ENCODE measurements around the gene MCM7. TPM values are rescaled to one million over a fixed set of nuclear protein-coding genes. Genes with fewer than 3 reads are reported as not detected.
A peak's percentile ranks its signal among the peaks of the same experiment; 100 is the strongest.
"Not testable (repeated sequence)": the region's sequence is repeated elsewhere in the genome, so short reads cannot be mapped to it uniquely, and the experiment has no call there.

MCM7 gene
- total RNA-seq, 2 donors from 2014 or later: 8.3 to 13.0 TPM

GRCh38 chr7:100141555-100141949 lies 40.4 kb upstream of the MCM7 start:
- TF ChIP-seq CTCF (IDR thresholded peaks at IDR 0.05): no peak
- H3K27me3 ChIP-seq: no peaks in the 10 kb centered on the region
- H3K4me1 ChIP-seq: no peaks in the 10 kb centered on the region
- H3K4me3 ChIP-seq: no peak overlapping the region
- H3K27ac ChIP-seq: no peak overlapping the region
- no peaks in the 10 kb centered on the region for H3K9me3 ChIP-seq
- H3K36me3 ChIP-seq: no peaks in the 10 kb centered on the region
- DNase-seq (ENCODE audit: low spot score): no peak

GRCh38 chr7:100137851-100138760 lies 36.9 kb upstream of the MCM7 start:
- no peak overlapping the region for H3K4me3 ChIP-seq
- no peak for DNase-seq (ENCODE audit: low spot score)
- no peaks in the 10 kb centered on the region for H3K9me3 ChIP-seq
- no peaks in the 10 kb centered on the region for H3K36me3 ChIP-seq
- TF ChIP-seq CTCF (IDR thresholded peaks at IDR 0.05): no peak
- H3K4me1 ChIP-seq: no peaks in the 10 kb centered on the region
- no peak overlapping the region for H3K27ac ChIP-seq
- H3K27me3 ChIP-seq: no peaks in the 10 kb centered on the region

- H3K4me1 ChIP-seq: peaks cover 0 to 15% of the 10 kb centered on the region in 2 donors
- no peaks in the 10 kb centered on the region for H3K27me3 ChIP-seq
- no peak for DNase-seq (ENCODE audit: low spot score)
- H3K9me3 ChIP-seq: no peaks in the 10 kb centered on the region
- no peaks in the 10 kb centered on the region for H3K36me3 ChIP-seq
- peak; percentile 42 to 82 for TF ChIP-seq CTCF (IDR thresholded peaks at IDR 0.05)
- H3K4me3 ChIP-seq: no peak overlapping the region
- no peak overlapping the region for H3K27ac ChIP-seq
Observed at GRCh38 chr7:100132697-100133151, 31.5 kb upstream of the MCM7 start.

GRCh38 chr7:100132126-100132525 lies 30.9 kb upstream of the MCM7 start:
- no peak for DNase-seq (ENCODE audit: low spot score)
- Histone ChIP-seq H3K27ac (no peak overlapping the region), H3K4me3 (no peak overlapping the region), H3K4me1 (peaks cover 0 to 16% of the 10 kb centered on the region in 2 donors), H3K36me3 (no peaks in the 10 kb centered on the region), H3K9me3 (no peaks in the 10 kb centered on the region), H3K27me3 (no peaks in the 10 kb centered on the region)
- no peak for TF ChIP-seq CTCF (IDR thresholded peaks at IDR 0.05)

GRCh38 chr7:100130608-100131453 lies 29.6 kb upstream of the MCM7 start:
- Histone ChIP-seq H3K4me3 (no peak overlapping the region), H3K27ac (no peak overlapping the region), H3K36me3 (no peaks in the 10 kb centered on the region), H3K4me1 (peaks cover 0 to 23% of the 10 kb centered on the region in 2 donors), H3K27me3 (no peaks in the 10 kb centered on the region), H3K9me3 (no peaks in the 10 kb centered on the region)
- DNase-seq (ENCODE audit: low spot score): peak; percentile 70
- TF ChIP-seq CTCF (IDR thresholded peaks at IDR 0.05): peak; percentile 76 to 91

- not testable (repeated sequence) for H3K9me3 ChIP-seq; H3K4me3 ChIP-seq; DNase-seq (ENCODE audit: low spot score); H3K27me3 ChIP-seq; H3K36me3 ChIP-seq; H3K27ac ChIP-seq
- peaks cover 0 to 29% of the 10 kb centered on the region in 2 donors for H3K4me1 ChIP-seq
Observed at GRCh38 chr7:100130220-100130607, 29.0 kb upstream of the MCM7 start.

Data from right atrium auricular region (tissue), 2 donors.